GM19468 (cell line): ENCODE measurements around the gene HDAC9.

ENCODE experiments used
- ATAC-seq: cut with Tn5 transposase; IDR thresholded peaks from one replicate; pipeline ENCODE4 v1.9.1; 2021; ENCODE audit warnings: mild to moderate bottlenecking, moderate library complexity, moderate number of reproducible peaks; ENCODE audit not compliant: unreplicated experiment; ENCODE audit errors: extremely low read depth

The HDAC9 gene

DNA sequence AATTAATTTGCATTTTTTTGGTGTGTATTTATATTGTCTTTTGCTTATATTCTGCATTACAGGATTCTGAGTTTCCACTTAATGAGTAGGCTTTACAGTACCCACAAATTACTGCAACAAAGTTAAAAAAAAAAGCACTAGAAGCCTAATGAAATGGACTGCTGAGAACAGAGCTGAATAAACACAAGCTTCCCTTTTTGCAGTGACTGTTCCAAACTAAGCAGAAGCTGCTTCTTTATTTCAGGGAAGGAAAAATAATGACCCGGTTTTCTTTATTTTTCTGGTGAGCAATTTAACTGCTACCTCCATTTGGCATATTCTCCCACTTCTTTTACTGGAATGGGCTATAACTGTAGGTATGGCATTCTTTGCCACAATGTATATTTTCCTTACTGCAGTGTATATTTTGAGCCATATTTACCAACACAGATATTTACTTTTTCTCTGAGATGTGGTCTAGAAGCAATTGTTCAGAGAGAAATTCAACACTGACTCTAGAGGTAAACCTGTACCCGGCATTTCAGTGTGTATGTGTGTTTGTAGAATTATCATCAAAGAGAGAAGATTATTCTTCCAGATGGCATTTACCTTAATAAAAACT, 56.9 kb downstream of the HDAC9 start:
- ATAC-seq: no peak

DNA sequence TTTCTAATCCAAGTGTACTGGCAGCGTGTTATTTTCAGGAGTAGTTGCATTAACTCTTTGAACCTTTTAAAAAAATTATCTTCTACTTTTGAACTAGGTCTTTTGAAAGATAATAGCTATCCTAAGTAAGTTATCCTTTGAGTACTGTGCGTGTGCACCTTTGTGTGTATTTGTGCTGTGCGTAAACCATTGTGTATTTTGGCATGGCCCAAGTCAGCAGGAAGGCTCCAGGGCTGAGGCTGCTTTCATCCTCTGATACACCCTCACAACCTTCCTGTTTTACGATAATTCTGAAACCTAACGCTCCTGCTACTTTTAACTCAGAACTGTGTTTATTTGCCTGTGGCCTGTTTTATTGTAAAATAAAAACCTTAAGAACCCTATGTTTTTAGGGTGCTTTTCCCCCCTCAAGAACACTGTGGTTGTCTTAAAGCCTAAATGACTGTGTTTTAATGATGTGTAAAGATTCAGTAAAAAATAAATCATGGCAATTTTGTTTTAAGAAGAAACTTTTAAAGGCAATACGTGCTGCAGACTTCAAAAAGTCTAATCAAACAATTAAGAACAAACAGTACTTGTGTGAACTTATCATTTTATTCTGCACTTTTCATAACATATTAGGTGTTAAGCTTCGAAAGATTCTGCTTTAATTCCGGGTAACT, 57.5 kb downstream of the HDAC9 start:
- no peak for ATAC-seq

DNA sequence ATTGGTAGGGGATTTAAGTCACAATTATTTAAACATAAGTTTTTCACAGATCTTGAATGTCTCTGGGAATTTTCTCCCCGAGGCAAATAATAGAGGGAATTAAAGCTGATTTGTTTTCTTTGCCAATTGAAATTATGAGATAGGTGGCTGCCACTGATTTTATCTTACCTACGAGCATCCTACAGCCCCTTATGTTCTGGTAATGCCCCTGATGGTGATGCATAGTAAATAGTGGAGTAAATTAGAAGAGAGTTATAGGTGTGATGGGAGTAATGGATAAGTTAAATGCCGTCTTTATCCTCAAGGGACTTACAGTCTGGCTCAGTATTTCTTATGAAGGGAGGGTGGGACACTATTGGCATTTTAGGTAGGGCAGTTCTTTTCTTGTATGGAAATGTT, 58.1 kb downstream of the HDAC9 start:
- ATAC-seq: no peak

- no peak for ATAC-seq
Measured at GRCh38 chr7:18555120-18555519, 59.6 kb downstream of the HDAC9 start.

DNA sequence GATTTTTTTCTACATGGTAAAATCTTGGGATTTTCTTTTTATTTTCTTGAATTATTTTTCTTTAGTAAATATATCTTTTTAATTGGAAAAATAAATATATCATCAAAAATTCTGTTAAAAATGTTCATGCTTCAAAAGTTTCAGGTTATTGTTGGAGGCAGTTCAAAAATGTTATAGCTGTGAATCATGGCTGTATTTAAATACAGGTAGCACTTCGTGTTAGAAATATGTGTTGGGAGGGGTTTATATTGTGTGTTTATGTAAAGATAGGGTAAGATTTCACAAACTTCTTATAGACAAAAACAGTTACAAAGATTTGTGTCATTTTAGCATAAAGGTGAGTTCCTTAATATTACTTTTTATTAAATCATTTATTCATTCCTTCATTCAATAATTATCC, 60.4 kb downstream of the HDAC9 start:
- no peak for ATAC-seq

GRCh38 chr7:18558503-18558902, 63.0 kb downstream of the HDAC9 start:
- ATAC-seq: no peak

GRCh38 chr7:18558910-18559309, 63.4 kb downstream of the HDAC9 start:
- ATAC-seq: no peak

GRCh38 chr7:18559756-18560155, 64.2 kb downstream of the HDAC9 start:
- ATAC-seq: no peak

GRCh38 chr7:18564779-18565178, 69.2 kb downstream of the HDAC9 start:
- no peak for ATAC-seq

GRCh38 chr7:18565337-18565736, 69.8 kb downstream of the HDAC9 start:
- ATAC-seq: no peak

- no peak for ATAC-seq
Measured at GRCh38 chr7:18566205-18566604, 70.7 kb downstream of the HDAC9 start.

GRCh38 chr7:18566829-18567228, 71.3 kb downstream of the HDAC9 start:
- peak; percentile 91 for ATAC-seq

DNA sequence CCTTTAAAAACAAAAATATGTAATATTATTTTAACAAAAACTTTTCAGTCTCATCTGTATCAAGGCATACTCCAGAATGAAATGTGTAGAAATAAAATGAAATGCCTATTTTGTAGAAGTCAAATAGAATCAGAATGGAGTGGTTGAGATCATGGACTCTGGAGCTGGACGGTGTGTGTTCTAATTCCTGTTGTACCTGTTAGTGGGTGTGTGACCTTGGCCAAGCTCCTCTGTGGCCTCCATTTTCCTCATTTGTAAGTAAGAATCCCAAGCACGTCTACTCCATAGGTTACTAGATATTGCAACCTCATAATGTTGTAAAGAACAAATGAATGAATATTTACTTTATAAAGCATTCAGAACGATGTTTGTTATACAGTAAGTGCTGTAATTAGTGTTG, 74.9 kb downstream of the HDAC9 start:
- ATAC-seq: no peak

DNA sequence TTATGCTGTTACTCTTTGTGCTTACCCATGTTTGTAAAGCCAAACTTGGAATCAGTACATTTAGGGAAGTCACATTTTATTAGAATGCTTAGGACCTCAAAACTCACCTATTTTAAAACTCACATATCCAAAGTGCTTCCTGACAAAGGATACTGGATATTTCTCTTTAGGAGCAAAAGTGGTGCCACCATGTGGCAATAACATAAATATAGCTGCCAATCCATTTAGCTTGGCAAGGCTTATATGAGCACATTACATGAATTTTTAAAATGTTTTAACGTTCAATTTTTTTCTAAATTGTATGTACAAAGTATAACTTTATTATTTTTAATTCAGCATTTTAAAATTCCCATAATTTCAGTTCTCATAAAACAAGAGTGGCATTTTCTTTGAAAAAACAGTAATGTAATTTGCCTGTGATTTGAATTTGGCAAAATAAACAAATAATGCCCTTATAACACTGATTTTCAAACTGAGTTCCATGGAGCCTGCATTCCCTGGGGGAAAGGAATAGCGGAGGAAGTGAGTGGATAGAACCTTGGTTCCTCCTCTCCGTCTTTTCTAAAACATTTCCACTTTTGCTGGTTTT, 75.4 kb downstream of the HDAC9 start:
- no peak for ATAC-seq

GRCh38 chr7:18572154-18572553, 76.6 kb downstream of the HDAC9 start:
- ATAC-seq: no peak

DNA sequence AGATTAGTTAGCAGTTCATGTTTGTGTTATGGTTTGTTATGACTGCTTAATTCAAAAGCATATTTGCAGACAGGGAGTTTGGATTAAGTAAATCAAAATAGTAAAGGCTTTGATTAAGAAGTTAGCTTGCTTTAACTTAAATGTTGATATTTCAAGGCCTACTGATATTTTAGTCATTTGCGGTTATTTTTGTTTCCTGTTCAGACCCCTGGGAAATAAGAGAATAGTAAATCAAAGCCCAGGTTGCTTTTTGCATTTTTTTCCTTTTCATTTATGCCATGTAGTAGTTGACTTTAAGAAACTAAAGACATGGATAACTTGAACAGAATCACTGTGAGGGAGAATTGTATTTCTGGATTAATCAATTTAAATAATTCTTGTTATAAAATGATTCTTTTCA, 77.3 kb downstream of the HDAC9 start:
- no peak for ATAC-seq

- no peak for ATAC-seq
Measured at GRCh38 chr7:18573410-18574234, 78.1 kb downstream of the HDAC9 start.

DNA sequence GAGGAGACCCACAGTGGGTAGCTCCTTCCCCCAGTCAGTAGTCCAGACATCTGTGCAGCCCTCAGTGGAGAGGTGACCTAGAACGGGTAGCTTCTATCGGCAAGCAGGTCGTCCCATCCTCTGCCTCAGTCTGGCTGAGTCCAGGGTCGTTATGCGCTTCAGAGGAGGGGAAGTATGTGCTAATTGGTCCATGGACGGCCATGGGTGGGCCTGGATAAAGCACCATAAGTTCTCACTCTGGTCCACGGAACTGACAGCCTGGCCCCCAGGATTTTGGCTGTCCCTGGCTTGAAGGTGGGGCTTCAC, 78.6 kb downstream of the HDAC9 start:
- no peak for ATAC-seq

- no peak for ATAC-seq
Measured at GRCh38 chr7:18574676-18575075, 79.1 kb downstream of the HDAC9 start.

- ATAC-seq: no peak
Measured at GRCh38 chr7:18575622-18576572, 80.3 kb downstream of the HDAC9 start.
